ENCODE results near the gene C7.

DNA sequence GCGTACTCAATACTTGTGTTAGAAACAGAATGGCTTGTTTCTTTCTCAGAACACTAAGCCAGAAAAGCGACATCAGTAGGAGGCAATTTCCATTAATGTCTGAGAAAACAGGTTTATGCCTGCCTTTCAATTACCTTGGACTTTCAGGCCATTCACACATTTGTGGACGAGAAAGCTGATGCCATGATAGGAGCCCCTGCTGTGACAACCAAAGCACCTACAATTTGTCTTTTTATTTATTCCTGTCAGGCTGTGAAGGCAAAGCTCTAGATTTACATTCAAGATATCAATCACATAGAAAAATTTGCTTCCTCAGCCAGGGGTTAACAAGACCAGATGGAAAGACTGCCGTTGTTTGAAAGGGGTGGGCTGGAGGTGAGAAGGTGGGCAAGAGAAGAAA lies 76.2 kb downstream of the C7 start:
- TF ChIP-seq, protein P1, sequence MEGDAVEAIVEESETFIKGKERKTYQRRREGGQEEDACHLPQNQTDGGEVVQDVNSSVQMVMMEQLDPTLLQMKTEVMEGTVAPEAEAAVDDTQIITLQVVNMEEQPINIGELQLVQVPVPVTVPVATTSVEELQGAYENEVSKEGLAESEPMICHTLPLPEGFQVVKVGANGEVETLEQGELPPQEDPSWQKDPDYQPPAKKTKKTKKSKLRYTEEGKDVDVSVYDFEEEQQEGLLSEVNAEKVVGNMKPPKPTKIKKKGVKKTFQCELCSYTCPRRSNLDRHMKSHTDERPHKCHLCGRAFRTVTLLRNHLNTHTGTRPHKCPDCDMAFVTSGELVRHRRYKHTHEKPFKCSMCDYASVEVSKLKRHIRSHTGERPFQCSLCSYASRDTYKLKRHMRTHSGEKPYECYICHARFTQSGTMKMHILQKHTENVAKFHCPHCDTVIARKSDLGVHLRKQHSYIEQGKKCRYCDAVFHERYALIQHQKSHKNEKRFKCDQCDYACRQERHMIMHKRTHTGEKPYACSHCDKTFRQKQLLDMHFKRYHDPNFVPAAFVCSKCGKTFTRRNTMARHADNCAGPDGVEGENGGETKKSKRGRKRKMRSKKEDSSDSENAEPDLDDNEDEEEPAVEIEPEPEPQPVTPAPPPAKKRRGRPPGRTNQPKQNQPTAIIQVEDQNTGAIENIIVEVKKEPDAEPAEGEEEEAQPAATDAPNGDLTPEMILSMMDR (IDR thresholded peaks at IDR 0.05): no peak
- TF ChIP-seq POLR2AphosphoS5 (IDR thresholded peaks at IDR 0.05) (no peak), POLR2A (IDR thresholded peaks at IDR 0.05) (no peak)

All from transverse colon (tissue), 4 donors.